ENCODE measurements around the gene KRTAP9-8.
"Not testable (repeated sequence)": the region's sequence is repeated elsewhere in the genome, so short reads cannot be mapped to it uniquely, and the experiment has no call there.

Gene KRTAP9-8

GRCh38 chr17:41237949-41238437, at the start of gene KRTAP9-8:
Gene KRTAP9-8 (plus strand): TSS chr17:41237999. CDS start chr17:41238052, 53 bp downstream.
- DNase-seq = not testable (repeated sequence)

DNA sequence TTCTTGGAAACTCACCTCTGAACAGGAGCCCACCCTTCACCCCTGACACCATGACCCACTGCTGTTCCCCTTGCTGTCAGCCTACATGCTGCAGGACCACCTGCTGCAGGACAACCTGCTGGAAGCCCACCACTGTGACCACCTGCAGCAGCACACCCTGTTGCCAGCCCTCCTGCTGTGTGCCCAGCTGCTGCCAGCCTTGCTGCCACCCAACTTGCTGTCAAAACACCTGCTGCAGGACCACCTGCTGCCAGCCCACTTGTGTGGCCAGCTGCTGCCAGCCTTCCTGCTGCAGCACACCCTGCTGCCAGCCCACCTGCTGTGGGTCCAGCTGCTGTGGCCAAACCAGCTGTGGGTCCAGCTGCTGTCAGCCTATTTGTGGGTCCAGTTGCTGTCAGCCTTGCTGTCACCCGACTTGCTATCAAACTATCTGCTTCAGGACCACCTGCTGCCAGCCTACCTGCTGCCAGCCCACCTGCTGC, 47.9 kb upstream of the KRTAP9-8 start, which contains the start of gene KRTAP9-1:
KRTAP9-1 (plus strand) TSS at position 51 of the 482 bp plus-strand sequence; CDS start at position 51, 0 bp downstream.
- DNase-seq = not testable (repeated sequence)

GRCh38 chr17:41190328-41190727, 47.5 kb upstream of the KRTAP9-8 start:
- no peak for DNase-seq

DNA sequence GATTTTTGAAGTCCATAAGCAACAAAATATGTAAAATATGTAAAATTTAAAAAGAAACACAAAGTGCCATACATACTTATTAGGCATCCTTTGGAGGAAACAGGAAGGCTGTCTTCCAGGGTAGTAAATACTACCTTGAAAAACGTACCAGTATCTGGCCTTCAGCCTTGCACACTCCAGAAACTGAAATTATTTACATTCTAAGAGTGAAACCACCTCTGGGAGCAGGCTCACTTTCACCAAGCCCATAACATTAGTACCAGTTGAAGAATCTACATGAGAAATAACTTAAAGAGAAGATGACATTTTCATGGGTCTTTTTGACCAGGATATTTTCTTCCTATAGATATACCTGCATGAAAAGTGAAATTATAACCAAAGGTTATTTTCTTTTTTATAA, 41.7 kb upstream of the KRTAP9-8 start:
- DNase-seq = no peak

GRCh38 chr17:41199421-41200078, 38.2 kb upstream of the KRTAP9-8 start:
- DNase-seq = no peak

DNA sequence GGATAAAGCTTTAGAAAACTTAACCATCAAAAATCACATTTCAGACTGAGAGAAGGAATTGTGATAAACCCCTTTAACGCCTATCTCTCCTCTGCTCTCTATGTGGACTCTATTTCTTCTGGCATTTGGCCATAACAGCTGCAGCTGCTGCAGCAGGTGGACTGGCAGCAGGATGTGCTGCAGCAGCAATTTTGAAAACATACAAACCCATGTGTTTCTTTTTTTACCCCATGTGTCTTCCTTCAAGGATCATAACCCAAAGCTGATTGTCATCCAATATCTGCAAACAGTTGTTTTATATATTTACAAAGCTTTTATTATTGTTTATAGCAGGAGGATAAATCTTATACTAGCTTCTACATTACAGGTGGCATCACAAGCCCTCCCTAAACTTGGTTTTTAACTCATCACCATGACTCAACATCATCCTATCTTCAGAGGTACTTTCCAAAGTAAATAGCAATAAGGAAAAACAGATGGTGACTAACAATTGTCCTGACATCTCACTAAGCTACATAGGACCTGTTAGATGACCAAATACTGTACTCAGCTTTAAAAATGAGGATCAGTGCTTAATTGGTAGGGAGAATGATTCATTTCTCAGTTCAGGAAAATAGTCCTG, 25.8 kb upstream of the KRTAP9-8 start:
- no peak for DNase-seq

- DNase-seq = no peak
These were observed 25.2 kb upstream of the KRTAP9-8 start for GRCh38 chr17:41212524-41213169.

DNA sequence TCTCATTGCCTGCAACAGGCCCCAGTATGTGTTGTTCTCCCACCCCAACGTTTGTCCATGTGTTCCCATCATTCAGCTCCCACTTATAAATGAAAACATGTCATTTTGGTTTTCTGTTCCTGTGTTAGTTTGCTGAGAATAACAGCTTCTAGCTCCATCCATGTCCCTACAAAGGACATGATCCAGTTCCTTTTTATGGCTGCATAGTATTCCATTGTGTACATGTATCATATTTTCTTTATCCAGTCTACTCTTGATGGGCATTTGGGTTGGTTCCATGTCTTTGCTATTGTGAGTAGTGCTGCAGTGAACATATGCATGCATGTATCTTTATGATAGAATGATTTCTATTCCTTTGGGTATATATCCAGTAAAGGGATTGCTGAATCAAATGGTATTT, 22.1 kb upstream of the KRTAP9-8 start:
- no peak for DNase-seq

DNA sequence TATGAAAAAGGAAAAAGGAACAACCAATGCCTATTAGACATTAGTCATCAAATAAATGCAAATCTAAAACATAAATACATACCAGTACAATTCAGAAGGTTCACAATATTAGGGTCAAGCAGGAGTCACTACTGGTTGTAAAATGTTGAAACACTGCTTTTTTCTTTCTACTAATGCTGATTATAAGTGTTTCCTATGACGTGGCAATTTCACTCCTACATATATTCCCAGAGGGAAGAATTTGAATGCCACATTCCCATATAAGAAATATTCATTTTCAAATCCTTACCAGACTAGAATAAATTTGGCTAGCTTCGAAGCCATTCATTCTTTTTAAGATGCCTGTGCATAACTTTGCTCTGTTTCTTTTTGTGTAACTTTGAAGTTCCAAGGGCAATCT, 14.0 kb upstream of the KRTAP9-8 start:
- no peak for DNase-seq

DNA sequence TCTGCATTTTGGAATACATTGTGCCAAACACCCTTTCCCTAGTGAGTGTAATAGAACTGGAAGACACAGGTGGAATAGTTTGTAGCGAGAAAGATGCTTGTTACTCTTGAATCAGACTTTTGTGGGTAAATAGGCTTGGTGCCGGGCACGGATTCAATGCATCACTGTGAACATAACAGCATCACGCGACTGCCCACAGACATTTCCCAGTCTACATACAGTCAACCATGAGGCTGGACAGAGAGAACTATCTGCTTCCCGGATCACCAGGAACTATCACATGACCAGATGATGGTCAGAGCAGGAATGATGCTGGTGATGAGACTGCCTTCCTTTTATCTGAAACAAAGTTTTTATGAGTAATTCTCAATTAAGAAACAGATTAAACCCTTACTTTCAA, 11.7 kb upstream of the KRTAP9-8 start:
- DNase-seq = no peak

- not testable (repeated sequence) for DNase-seq
These were observed 11.2 kb upstream of the KRTAP9-8 start, which contains the start of gene KRTAP9-2 for GRCh38 chr17:41226598-41227095. Gene KRTAP9-2 (plus strand): TSS chr17:41226648. CDS start chr17:41226655, 7 bp downstream.

DNA sequence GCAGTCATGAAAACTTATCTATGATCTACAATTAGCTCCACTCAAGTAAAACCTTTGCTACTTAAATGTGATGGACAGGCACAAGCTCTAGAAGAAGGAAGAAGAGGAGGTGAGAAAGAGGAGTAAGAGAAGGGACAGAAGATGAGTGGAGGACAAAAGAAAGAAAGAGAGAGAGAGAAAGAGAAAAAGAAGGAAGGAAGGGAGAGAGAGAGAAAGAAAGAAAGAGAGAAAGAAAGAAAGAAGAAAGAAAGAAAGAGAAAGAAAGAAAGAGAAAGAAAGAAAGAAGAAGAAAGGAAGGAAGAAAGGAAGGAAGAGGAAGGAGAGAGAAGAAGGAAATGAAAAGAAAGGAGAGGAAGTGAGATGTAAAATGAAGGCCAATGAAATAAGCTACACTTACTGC, 7.7 kb upstream of the KRTAP9-8 start:
- no peak for DNase-seq

DNA sequence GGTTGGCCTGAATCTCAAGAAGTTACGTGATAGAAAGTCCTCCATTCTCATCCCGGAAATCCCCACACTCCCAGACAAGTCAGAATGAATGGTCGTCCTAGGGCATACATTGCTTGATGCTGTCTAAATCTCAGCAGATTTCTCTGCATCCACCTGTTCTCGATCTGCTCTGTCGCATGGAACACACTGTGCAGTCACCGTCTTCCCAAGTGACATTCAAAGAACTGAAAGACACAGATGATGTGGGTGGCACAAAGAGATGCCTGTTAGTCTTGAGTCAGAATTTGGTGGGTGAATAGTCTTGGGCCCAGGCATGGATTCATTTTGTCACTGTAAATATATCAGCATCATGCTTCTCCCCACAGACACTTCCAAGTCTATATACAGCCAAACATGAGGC, 6.1 kb upstream of the KRTAP9-8 start:
- DNase-seq = no peak

DNA sequence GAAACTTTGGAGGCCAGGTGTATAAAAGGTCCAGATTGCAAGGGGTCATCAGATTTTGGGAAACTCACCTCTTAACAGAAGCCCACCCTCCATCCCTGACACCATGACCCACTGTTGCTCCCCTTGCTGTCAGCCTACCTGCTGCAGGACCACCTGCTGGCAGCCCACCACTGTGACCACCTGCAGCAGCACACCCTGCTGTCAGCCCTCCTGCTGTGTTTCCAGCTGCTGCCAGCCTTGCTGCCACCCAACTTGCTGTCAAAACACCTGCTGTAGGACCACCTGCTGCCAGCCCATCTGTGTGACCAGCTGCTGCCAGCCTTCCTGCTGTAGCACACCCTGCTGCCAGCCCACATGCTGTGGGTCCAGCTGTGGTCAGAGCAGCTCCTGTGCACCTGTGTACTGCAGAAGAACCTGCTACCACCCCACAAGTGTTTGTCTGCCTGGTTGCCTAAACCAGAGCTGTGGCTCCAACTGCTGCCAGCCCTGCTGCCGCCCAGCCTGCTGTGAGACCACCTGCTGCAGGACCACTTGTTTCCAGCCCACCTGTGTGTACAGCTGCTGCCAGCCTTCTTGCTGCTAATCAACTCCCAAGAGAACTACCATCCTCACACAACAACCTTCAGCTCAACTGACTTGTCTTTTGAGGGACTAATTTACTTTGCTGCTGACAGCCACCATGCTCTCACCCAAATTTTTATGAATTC, 5.2 kb upstream of the KRTAP9-8 start, which contains the start of gene KRTAP9-3:
KRTAP9-3 (plus strand) TSS at position 51 of the 707 bp plus-strand sequence; CDS start at position 104, 53 bp downstream.
- not testable (repeated sequence) for DNase-seq

DNA sequence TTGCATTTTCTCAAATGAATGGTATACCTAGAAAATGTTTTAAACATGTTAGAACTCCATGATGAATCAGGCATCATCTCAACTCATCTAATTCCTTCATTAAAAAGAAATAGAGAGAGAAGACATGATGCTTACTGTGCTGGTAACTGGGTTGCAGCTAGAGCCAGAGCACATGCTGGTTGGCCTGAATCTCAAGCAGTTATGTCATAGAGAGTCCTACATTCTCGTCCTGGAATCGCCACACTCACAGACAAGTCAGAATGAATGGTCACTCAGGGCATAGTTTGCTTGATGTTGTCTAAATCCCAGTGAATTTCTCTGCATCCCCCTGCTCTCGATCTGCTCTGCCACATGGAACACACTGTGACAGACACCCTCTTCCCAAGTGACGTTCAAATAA, 683 bp upstream of the KRTAP9-8 start:
- DNase-seq = not testable (repeated sequence)

DNA sequence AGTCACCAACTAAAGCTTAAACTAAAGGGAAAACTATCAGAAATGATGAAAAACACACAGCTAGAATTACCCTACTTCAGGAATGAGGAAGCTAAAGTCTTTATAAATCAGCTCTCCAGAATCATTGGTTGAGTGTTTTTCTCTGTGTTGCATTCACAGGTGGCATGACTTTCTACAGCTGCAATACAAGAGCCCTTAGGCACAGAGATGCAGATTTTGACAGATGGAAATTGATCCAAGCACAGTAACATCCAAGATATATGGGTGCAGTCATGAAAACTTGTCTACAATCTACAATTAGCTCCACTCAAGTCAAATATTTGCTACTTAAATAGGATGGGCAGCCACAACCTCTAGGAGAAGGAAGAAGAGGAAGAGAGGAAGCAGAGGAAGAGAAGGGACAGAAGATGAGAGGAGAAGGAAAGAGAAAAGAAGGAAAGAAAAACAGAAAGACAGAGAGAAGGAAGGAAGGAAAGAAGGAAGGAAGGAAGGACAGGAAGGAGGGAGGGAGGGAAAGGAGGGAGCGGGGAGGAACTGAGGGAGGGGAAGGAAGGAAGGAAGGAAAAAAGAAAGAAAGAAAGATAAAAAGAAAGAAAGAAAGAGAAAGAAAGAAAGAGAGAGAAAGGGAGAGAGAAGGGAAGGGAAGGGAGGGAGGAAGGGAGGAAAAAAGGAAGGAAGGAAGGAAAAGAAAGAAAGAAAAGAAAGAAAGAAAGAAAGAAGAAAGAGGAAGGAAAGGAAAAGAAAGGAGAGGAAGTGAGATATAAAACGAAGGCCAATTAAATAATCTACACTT, 9.4 kb downstream of the KRTAP9-8 start:
- not testable (repeated sequence) for DNase-seq

DNA sequence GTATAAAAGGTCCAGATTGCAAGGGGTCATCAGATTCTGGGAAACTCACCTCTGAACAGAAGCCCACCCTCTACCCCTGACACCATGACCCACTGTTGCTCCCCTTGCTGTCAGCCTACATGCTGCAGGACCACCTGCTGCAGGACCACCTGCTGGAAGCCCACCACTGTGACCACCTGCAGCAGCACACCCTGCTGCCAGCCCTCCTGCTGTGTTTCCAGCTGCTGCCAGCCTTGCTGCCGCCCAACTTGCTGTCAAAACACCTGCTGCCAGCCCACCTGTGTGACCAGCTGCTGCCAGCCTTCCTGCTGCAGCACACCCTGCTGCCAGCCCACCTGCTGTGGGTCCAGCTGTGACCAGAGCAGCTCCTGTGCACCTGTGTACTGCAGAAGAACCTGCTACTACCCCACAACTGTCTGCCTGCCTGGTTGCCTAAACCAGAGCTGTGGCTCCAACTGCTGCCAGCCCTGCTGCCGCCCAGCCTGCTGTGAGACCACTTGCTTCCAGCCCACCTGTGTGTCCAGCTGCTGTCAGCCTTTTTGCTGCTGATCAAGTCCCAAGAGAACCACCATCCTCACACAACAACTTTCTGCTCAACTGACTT, 11.9 kb downstream of the KRTAP9-8 start, which contains the start of gene KRTAP9-4:
KRTAP9-4 (plus strand) TSS at position 51 of the 604 bp plus-strand sequence; CDS start at position 85, 34 bp downstream.
- DNase-seq = not testable (repeated sequence)

DNA sequence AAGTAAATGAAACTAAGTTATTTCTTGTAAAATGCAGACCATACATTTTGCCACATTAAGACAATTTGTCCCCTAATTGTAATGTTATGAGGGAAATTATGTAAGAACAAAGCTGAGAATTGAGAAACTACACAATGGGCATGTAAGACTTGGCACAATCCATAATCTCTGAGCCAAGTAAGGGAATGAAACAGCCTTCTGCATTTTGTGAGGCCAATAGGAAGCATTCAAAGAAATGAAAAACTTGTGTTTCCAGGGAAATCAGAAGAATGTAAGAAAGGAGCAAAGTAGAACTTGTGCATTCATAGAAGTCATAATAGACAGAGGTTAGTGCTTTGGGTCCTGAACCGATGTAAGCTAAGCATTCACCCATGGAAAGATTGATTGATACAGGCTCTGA, 13.5 kb downstream of the KRTAP9-8 start:
- DNase-seq = no peak

DNA sequence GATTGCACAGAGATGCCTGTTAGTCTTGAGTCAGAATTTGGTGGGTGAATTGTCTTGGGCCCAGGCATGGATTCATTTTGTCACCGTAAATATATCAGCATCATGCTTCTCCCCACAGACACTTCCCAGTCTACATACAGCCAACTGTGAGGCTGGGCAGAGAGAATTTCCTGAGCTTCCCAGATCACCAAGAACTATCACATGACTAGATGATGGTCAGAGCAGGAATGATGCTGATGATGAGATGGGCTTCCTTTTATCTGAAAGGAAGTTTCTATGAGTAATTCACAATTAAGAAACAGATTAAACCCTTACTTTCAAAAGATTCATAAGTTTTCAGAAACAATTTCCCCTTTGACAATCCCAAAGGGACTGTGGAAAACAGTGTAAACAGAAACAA, 17.1 kb downstream of the KRTAP9-8 start:
- no peak for DNase-seq

- DNase-seq = not testable (repeated sequence)
These were observed 17.8 kb downstream of the KRTAP9-8 start, which contains the start of gene KRTAP9-9 for GRCh38 chr17:41255381-41256290. Gene KRTAP9-9 (plus strand): TSS chr17:41255384.

Measured in NCI-H446 (cell line).